ENCODE data around the gene TCF12.

The TCF12 gene

GRCh38 chr15:56918046-56918938 is at the start of gene TCF12:
Gene TCF12 (plus strand): TSS chr15:56918644. CDS start chr15:56919914, 1,270 bp downstream.
- Histone ChIP-seq H3K36me3 (ENCODE audit: control insufficient read depth, insufficient read depth, low read length) (no peaks in the 10 kb centered on the region), H3K9me3 (ENCODE audit: control insufficient read depth, insufficient read depth, low read length) (no peaks in the 10 kb centered on the region), H3K4me1 (ENCODE audit: control insufficient read depth, insufficient read depth, low read length) (peaks cover 3% of the 10 kb centered on the region), H3K27me3 (ENCODE audit: control insufficient read depth, insufficient read depth, low read length) (peaks cover 11% of the 10 kb centered on the region), H3K4me3 (ENCODE audit: low read depth, low read length) (peak within 1 kb of the TSS; percentile 73), H3K9ac (ENCODE audit: low read depth, low read length) (peak within 1 kb of the TSS; percentile 78)

- H3K27me3 ChIP-seq (ENCODE audit: control insufficient read depth, insufficient read depth, low read length), result no peaks in the 10 kb centered on the region
- H3K9ac ChIP-seq (ENCODE audit: low read depth, low read length), result no peak overlapping the region
- H3K36me3 ChIP-seq (ENCODE audit: control insufficient read depth, insufficient read depth, low read length), result no peaks in the 10 kb centered on the region
- H3K4me3 ChIP-seq (ENCODE audit: low read depth, low read length), result no peak overlapping the region
- no peaks in the 10 kb centered on the region for H3K9me3 ChIP-seq (ENCODE audit: control insufficient read depth, insufficient read depth, low read length)
- H3K4me1 ChIP-seq (ENCODE audit: control insufficient read depth, insufficient read depth, low read length), result no peaks in the 10 kb centered on the region
Measured at GRCh38 chr15:56869573-56869972, 48.9 kb upstream of the TCF12 start.

- H3K36me3 ChIP-seq (ENCODE audit: control insufficient read depth, insufficient read depth, low read length), result no peaks in the 10 kb centered on the region
- no peaks in the 10 kb centered on the region for H3K4me1 ChIP-seq (ENCODE audit: control insufficient read depth, insufficient read depth, low read length)
- H3K27me3 ChIP-seq (ENCODE audit: control insufficient read depth, insufficient read depth, low read length), result no peaks in the 10 kb centered on the region
- H3K9me3 ChIP-seq (ENCODE audit: control insufficient read depth, insufficient read depth, low read length), result no peaks in the 10 kb centered on the region
- H3K9ac ChIP-seq (ENCODE audit: low read depth, low read length), result no peak overlapping the region
- no peak overlapping the region for H3K4me3 ChIP-seq (ENCODE audit: low read depth, low read length)
Measured at GRCh38 chr15:56871185-56871584, 47.3 kb upstream of the TCF12 start.

DNA sequence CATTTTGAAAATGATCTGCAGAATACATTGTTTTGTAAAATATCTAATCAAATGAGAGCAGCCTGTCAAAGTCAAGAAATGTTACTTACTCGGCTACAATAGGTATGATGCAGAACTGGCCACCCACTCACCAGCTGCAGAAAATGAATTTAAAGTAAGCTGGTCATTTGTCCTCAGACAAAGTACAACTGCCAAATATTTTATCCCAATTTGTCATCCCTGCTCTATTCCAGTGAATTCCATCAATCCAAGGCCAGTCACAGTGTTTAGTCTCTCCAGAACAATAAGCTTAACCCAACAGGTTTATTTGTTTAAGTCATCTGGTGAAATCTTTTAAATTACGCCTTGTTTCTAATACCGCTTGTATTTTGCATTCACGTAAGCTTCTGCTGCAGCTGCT is 46.6 kb upstream of the TCF12 start:
- no peak overlapping the region for H3K4me3 ChIP-seq (ENCODE audit: low read depth, low read length)
- no peaks in the 10 kb centered on the region for H3K36me3 ChIP-seq (ENCODE audit: control insufficient read depth, insufficient read depth, low read length)
- no peaks in the 10 kb centered on the region for H3K9me3 ChIP-seq (ENCODE audit: control insufficient read depth, insufficient read depth, low read length)
- no peak overlapping the region for H3K9ac ChIP-seq (ENCODE audit: low read depth, low read length)
- no peaks in the 10 kb centered on the region for H3K4me1 ChIP-seq (ENCODE audit: control insufficient read depth, insufficient read depth, low read length)
- no peaks in the 10 kb centered on the region for H3K27me3 ChIP-seq (ENCODE audit: control insufficient read depth, insufficient read depth, low read length)

DNA sequence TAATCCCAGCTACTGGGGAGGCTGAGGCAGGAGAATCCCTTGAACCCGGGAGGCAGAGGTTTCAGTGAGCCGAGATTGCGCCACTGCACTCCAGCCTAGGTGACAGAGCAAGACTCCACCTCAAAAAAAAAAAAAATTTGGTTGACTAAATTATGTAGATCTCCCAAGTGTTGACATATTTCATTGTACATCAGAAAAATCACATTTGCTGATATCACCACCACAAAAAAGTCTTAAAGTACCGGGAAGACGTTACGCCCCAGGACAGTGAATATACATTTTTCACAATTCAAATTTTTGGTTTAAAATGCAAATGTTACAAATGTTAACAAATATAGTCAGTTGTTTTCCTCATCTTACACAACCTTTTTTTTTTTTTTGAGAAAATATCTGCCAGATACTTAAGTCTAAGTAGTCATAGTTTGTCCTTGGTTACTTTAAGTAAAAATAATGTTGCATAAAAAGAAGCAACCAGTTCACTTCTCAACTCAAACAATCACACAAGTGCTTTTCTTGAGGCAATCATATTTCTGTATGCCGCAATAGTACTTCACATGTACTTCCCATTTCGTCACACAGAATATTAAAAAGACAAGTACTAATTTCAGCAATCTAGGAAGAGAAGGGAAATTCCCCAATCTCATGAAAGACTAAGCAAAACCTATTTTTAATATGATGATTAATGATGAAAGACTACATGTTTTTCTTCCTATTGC is 41.0 kb upstream of the TCF12 start:
- no peak overlapping the region for H3K4me3 ChIP-seq (ENCODE audit: low read depth, low read length)
- no peak overlapping the region for H3K9ac ChIP-seq (ENCODE audit: low read depth, low read length)
- no peaks in the 10 kb centered on the region for H3K4me1 ChIP-seq (ENCODE audit: control insufficient read depth, insufficient read depth, low read length)
- H3K36me3 ChIP-seq (ENCODE audit: control insufficient read depth, insufficient read depth, low read length), result no peaks in the 10 kb centered on the region
- H3K27me3 ChIP-seq (ENCODE audit: control insufficient read depth, insufficient read depth, low read length), result no peaks in the 10 kb centered on the region
- H3K9me3 ChIP-seq (ENCODE audit: control insufficient read depth, insufficient read depth, low read length), result no peaks in the 10 kb centered on the region

DNA sequence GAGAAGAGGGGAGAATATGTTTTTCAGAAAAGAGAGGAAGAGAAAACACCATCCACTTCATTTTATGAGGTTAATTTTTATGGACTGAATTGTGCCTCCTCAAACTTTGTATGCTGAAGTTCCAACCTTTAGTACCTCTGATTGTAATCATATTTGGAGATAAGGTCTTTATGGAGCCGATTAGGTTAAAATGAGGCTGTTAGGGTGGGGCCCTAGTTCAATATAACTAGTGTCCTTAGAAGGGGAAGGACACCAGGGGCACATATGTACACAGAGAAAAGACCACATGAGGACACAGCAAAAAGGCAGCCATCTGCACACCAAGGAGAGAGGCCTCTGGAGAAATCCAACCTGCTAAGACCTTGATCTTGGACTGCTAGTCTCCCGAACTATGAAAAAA is 38.9 kb upstream of the TCF12 start:
- no peaks in the 10 kb centered on the region for H3K27me3 ChIP-seq (ENCODE audit: control insufficient read depth, insufficient read depth, low read length)
- H3K9me3 ChIP-seq (ENCODE audit: control insufficient read depth, insufficient read depth, low read length), result no peaks in the 10 kb centered on the region
- H3K9ac ChIP-seq (ENCODE audit: low read depth, low read length), result no peak overlapping the region
- H3K4me3 ChIP-seq (ENCODE audit: low read depth, low read length), result no peak overlapping the region
- no peaks in the 10 kb centered on the region for H3K4me1 ChIP-seq (ENCODE audit: control insufficient read depth, insufficient read depth, low read length)
- H3K36me3 ChIP-seq (ENCODE audit: control insufficient read depth, insufficient read depth, low read length), result no peaks in the 10 kb centered on the region

DNA sequence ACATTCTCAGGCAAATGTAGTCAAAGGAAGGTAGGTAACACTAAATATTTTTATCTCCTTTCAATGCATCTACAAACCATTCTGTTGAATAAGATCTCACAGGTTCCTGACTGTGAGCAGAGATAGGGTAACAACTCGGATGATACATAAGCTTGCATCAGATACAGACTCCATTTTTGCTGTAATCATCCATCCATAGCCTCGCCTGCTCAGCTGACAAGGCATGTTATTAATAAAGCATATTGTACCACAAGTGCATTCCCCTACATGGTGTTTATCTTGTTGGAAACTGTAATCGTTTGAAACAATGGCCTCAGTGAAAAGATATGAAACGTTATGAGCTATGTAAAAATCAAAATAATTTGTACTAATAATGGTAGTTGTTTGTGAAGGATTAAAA is 35.4 kb upstream of the TCF12 start:
- Histone ChIP-seq H3K27me3 (ENCODE audit: control insufficient read depth, insufficient read depth, low read length) (no peaks in the 10 kb centered on the region), H3K4me1 (ENCODE audit: control insufficient read depth, insufficient read depth, low read length) (no peaks in the 10 kb centered on the region), H3K9ac (ENCODE audit: low read depth, low read length) (no peak overlapping the region), H3K4me3 (ENCODE audit: low read depth, low read length) (no peak overlapping the region), H3K9me3 (ENCODE audit: control insufficient read depth, insufficient read depth, low read length) (no peaks in the 10 kb centered on the region), H3K36me3 (ENCODE audit: control insufficient read depth, insufficient read depth, low read length) (no peaks in the 10 kb centered on the region)

GRCh38 chr15:56886363-56886931 is 32.0 kb upstream of the TCF12 start:
- Histone ChIP-seq H3K4me1 (ENCODE audit: control insufficient read depth, insufficient read depth, low read length) (no peaks in the 10 kb centered on the region), H3K9me3 (ENCODE audit: control insufficient read depth, insufficient read depth, low read length) (no peaks in the 10 kb centered on the region), H3K4me3 (ENCODE audit: low read depth, low read length) (peak overlapping the region; percentile 70)

DNA sequence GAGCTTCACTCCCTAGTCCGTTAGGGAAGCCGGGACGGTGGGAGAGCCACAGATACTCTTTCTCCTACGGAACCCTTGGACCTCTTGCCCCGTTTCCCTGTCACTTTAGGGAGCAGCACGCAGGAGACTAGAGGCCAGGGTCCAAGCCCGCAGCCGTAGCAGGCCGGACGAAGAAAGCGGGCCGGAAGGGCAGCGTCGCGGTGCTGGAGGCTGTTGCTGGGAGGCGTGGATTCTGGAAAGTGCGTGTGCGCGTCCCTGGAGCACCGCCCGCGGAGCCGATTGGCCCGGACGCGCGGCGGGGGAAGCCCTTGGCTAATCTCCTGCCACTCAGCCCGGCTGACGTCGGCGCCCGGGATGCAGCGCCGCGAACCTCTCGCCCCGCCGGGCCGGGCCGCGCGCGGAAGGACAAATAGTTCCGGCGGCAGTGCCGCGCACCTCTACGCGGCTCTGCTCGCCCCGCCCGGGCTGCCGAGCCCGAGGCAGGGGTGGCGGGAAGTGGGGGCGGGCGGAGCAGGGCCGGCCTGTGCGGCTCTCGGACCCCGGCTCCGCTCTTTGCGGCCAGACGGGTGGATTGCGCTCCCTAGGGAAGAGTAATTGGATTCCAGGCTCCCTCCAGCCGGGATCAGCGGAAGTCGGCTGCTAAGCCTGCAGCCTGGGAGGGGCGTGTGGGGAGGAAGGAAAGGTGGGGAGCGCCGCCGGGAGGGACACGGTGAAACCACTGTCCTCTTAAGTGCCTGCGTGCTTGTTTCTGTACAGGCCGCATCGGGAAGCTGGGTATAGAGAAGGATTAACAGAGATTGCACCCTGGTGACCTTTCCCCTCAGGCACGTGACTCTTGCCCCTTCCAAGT is 31.3 kb upstream of the TCF12 start:
- peak overlapping the region; percentile 85 for H3K9ac ChIP-seq (ENCODE audit: low read depth, low read length)
- H3K4me3 ChIP-seq (ENCODE audit: low read depth, low read length), result peak overlapping the region; percentile 70
- H3K9me3 ChIP-seq (ENCODE audit: control insufficient read depth, insufficient read depth, low read length), result no peaks in the 10 kb centered on the region
- no peaks in the 10 kb centered on the region for H3K27me3 ChIP-seq (ENCODE audit: control insufficient read depth, insufficient read depth, low read length)
- no peaks in the 10 kb centered on the region for H3K36me3 ChIP-seq (ENCODE audit: control insufficient read depth, insufficient read depth, low read length)
- no peaks in the 10 kb centered on the region for H3K4me1 ChIP-seq (ENCODE audit: control insufficient read depth, insufficient read depth, low read length)

More at GRCh38 chr15:56886363-56886931, 32.0 kb upstream of the TCF12 start:
- Histone ChIP-seq H3K27me3 (ENCODE audit: control insufficient read depth, insufficient read depth, low read length) (no peaks in the 10 kb centered on the region), H3K36me3 (ENCODE audit: control insufficient read depth, insufficient read depth, low read length) (no peaks in the 10 kb centered on the region), H3K9ac (ENCODE audit: low read depth, low read length) (peak overlapping the region; percentile 61)

- no peaks in the 10 kb centered on the region for H3K36me3 ChIP-seq (ENCODE audit: control insufficient read depth, insufficient read depth, low read length)
- peak overlapping the region; percentile 85 for H3K9ac ChIP-seq (ENCODE audit: low read depth, low read length)
- no peaks in the 10 kb centered on the region for H3K4me1 ChIP-seq (ENCODE audit: control insufficient read depth, insufficient read depth, low read length)
- H3K27me3 ChIP-seq (ENCODE audit: control insufficient read depth, insufficient read depth, low read length), result peaks cover 7% of the 10 kb centered on the region
- no peaks in the 10 kb centered on the region for H3K9me3 ChIP-seq (ENCODE audit: control insufficient read depth, insufficient read depth, low read length)
- peak overlapping the region; percentile 70 for H3K4me3 ChIP-seq (ENCODE audit: low read depth, low read length)
Measured at GRCh38 chr15:56887782-56888438, 30.5 kb upstream of the TCF12 start.

GRCh38 chr15:56890038-56890437 is 28.4 kb upstream of the TCF12 start:
- H3K4me1 ChIP-seq (ENCODE audit: control insufficient read depth, insufficient read depth, low read length), result no peaks in the 10 kb centered on the region
- no peaks in the 10 kb centered on the region for H3K9me3 ChIP-seq (ENCODE audit: control insufficient read depth, insufficient read depth, low read length)
- H3K36me3 ChIP-seq (ENCODE audit: control insufficient read depth, insufficient read depth, low read length), result no peaks in the 10 kb centered on the region
- H3K4me3 ChIP-seq (ENCODE audit: low read depth, low read length), result no peak overlapping the region
- H3K9ac ChIP-seq (ENCODE audit: low read depth, low read length), result no peak overlapping the region
- peaks cover 18% of the 10 kb centered on the region for H3K27me3 ChIP-seq (ENCODE audit: control insufficient read depth, insufficient read depth, low read length)
